NCI-H1417 treated with DMSO at 0.1 percent for 48 hours (cell line): Measurements from ENCODE around the gene PFDN1.

Experiments
- DNase-seq: peaks from one replicate; lab custom pipeline; 2025; lab: John Stamatoyannopoulos, UW

The PFDN1 gene

GRCh38 chr5:140258873-140259272 is 44.0 kb downstream of the PFDN1 start:
- DNase-seq, result no peak

- no peak for DNase-seq
Measured at GRCh38 chr5:140258016-140258415, 44.9 kb downstream of the PFDN1 start.

- no peak for DNase-seq
Measured at GRCh38 chr5:140256726-140257125, 46.2 kb downstream of the PFDN1 start.

- DNase-seq, result no peak
Measured at GRCh38 chr5:140255460-140256157, 47.3 kb downstream of the PFDN1 start.

- no peak for DNase-seq
Measured at GRCh38 chr5:140253985-140254384, 48.9 kb downstream of the PFDN1 start.

- DNase-seq, result no peak
Measured at GRCh38 chr5:140252470-140253126, 50.3 kb downstream of the PFDN1 start.

- DNase-seq, result no peak
Measured at GRCh38 chr5:140251527-140251973, 51.4 kb downstream of the PFDN1 start.

- no peak for DNase-seq
Measured at GRCh38 chr5:140250386-140250785, 52.5 kb downstream of the PFDN1 start.

- DNase-seq, result no peak
Measured at GRCh38 chr5:140249536-140249935, 53.4 kb downstream of the PFDN1 start.

- no peak for DNase-seq
Measured at GRCh38 chr5:140248414-140248813, 54.5 kb downstream of the PFDN1 start.

- no peak for DNase-seq
Measured at GRCh38 chr5:140246378-140247122, 56.4 kb downstream of the PFDN1 start.

GRCh38 chr5:140245926-140246325 is 57.0 kb downstream of the PFDN1 start:
- DNase-seq, result no peak

- no peak for DNase-seq
Measured at GRCh38 chr5:140245341-140245740, 57.6 kb downstream of the PFDN1 start.

- no peak for DNase-seq
Measured at GRCh38 chr5:140244525-140245025, 58.3 kb downstream of the PFDN1 start.

- peak; percentile 58 for DNase-seq
Measured at GRCh38 chr5:140243706-140244250, 59.1 kb downstream of the PFDN1 start.

GRCh38 chr5:140242890-140243585 is 59.9 kb downstream of the PFDN1 start:
- DNase-seq, result no peak

- DNase-seq, result no peak
Measured at GRCh38 chr5:140242099-140242498, 60.8 kb downstream of the PFDN1 start.

GRCh38 chr5:140240987-140241706 is 61.8 kb downstream of the PFDN1 start:
- no peak for DNase-seq

GRCh38 chr5:140239939-140240700 is 62.8 kb downstream of the PFDN1 start:
- no peak for DNase-seq

- DNase-seq, result no peak
Measured at GRCh38 chr5:140239461-140239860, 63.4 kb downstream of the PFDN1 start.
